SK-N-DZ (cell line): ENCODE results near the gene VASN.
"Not testable (repeated sequence)": the region's sequence is repeated elsewhere in the genome, so short reads cannot be mapped to it uniquely, and the experiment has no call there.

Source experiments
- DNase-seq: peaks from one replicate; pipeline ENCODE4 v3.0.0-alpha.2; 2015; ENCODE audit warnings: low spot score

The VASN gene

DNA sequence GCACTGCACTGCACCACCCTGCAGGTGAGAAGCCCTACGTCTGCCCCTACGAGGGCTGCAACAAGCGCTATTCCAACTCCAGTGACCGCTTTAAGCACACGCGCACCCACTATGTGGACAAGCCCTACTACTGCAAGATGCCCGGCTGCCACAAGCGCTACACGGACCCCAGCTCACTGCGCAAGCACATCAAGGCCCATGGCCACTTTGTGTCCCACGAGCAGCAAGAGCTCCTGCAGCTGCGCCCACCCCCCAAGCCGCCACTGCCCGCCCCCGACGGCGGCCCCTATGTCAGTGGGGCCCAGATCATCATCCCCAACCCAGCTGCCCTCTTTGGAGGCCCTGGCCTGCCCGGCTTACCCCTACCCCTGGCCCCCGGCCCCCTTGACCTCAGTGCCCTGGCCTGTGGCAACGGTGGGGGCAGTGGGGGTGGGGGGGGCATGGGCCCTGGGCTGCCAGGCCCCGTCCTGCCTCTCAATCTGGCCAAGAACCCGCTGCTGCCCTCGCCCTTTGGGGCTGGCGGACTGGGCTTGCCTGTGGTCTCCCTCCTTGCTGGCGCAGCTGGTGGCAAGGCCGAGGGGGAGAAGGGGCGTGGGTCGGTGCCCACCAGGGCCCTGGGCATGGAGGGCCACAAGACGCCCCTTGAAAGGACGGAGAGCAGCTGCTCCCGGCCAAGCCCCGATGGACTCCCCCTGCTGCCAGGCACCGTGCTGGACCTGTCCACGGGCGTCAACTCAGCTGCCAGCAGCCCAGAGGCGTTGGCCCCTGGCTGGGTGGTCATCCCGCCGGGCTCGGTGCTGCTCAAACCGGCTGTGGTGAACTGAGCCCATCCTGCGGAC is 34.7 kb upstream of the VASN start:
- DNase-seq, result no peak

- DNase-seq, result no peak
Measured at GRCh38 chr16:4337540-4338088, 34.0 kb upstream of the VASN start.

DNA sequence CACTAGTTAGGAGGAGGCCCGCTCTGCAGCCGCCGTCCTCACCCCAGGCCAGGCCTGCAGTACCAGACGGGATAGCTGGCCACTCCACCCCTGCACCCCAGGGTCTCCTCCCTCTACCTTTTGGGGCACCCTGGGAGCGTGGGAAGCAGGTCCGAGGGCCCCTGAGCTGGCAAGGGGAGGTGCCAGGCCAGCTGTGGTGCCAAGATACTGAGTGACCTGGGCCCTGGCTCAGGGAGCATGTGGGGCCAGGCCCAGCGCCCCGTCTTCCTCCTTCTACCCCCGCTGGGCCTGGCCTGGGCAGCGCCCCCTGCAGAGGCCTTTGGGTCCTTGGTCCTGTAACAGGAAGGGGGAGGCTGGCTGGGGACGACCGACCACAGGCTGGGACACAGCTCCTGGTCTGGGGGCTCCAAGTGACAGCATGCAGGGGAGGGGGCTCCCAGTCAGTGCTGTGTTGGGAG is 33.5 kb upstream of the VASN start:
- no peak for DNase-seq

- no peak for DNase-seq
Measured at GRCh38 chr16:4338712-4339299, 32.8 kb upstream of the VASN start.

- no peak for DNase-seq
Measured at GRCh38 chr16:4339455-4339854, 32.2 kb upstream of the VASN start.

DNA sequence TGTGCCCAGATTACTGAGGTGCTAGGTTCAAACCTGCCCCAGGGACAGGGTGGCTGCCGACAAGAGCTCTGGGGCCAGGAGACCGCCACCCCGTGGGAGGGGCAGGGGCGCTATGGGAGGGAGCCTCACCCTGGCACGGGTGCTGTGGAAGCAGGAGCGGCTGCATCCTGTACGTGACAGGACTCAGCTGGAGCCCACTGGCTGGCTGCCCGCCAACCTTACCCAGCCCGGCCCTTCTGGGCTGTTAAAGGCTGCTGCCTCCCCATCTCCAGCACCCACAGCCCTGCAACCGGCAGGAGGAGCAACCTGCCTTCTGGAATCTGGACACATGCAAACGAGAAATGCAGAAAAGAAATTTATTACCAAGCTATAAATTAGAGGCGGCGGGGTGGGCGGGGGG is 31.7 kb upstream of the VASN start:
- no peak for DNase-seq

DNA sequence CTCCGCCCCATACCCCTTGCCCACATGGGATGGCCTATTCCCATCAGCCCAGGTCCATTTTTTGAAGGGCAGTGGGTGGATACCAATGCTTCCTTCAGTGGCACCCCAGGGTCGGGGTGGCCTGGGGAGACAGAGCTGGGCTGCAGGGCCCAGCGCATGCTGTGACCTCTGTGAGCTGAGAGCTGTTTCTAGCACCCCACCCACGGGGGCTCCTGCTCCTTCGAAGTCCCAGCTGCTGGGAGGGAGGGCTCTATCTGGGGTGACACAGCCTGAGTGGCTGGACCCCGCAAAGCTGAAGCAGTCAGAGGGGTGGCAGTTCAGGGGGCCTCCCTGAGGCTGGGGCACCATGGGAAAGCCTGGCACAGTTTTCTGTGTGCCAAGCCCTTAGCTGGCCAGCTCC is 31.2 kb upstream of the VASN start:
- no peak for DNase-seq

- DNase-seq, result no peak
Measured at GRCh38 chr16:4341250-4341649, 30.4 kb upstream of the VASN start.

DNA sequence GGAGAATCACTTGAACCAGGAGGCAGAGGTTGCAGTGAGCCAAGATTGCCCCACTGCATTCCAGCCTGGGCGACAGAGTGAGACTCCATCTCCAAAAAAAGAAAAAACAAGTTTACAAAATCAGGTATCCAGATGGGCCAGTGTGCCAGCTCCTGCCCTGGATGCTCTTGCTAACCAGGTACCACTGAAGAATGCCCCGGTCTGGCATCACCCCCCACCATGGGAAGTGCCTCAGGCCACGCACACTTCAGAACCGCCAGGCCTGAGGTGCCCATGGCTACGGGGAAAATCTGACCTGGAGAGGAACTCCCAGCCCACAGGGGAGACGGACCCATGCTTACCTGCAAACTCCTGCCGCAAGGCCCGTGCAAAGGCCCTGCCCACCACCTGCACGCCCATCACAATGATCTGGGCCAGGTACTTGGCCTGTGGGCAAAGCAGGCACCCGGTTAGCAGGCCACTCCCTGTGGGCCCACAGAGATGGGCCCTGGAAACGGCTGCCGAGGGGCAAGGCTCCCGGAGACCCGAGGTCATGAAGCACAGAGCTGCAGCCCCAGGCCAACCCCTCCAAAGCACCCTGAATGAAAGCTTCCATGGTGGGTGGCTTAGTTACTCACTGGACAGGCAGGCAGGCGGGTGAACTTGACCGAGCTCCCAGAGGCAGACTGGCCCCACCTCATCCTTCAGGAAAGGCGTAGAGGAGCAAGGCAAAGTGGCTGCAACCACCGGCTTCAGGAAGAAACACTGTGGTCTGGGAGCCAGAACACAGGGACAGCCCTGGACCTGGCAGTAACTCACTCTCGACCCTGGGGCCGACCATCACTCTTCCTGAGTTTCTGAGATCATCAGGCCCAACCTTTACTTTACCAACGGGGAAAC is 28.5 kb upstream of the VASN start:
- no peak for DNase-seq

- not testable (repeated sequence) for DNase-seq
Measured at GRCh38 chr16:4344300-4344982, 27.2 kb upstream of the VASN start.

DNA sequence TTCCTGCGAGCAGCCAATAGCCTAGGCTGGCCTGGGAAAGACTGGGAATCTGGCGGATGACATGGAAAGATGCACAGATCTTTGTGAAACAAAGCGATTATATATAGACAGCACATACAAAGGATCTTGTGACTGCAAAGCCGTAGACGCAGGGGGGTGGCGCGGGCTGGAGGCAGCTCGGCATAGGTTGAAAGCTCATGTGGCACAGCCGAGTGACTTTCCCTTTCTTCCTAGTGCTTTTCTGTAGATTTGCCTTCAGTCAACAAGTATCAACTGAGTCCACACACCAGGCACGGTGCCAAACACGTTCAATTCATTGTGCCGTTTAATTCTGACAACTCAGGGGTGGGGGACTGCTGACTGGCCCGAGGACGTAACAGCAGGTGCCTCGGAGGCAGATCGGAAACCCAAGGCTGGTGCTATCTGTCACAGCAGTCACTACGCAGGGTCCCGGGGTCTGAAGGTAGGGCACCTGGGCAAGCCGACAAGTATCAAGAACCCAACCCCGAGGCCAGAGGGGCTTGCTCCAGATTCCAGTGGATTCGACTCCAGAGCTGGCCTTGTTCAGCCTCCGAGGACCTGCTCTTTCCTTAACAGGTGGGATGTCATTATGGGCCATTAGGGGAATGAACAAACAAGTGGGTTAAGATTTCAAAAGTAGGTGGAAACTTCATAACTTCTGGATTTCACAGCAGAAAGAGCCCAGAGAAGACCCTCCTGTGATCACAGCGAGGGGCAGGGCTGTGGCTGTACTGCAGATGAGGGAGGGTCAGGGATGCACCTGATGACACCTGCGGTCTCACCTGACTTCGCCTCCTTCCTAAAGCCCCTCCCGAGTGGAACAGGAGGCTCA is 26.4 kb upstream of the VASN start:
- no peak for DNase-seq

- DNase-seq, result no peak
Measured at GRCh38 chr16:4345836-4346781, 25.5 kb upstream of the VASN start.

DNA sequence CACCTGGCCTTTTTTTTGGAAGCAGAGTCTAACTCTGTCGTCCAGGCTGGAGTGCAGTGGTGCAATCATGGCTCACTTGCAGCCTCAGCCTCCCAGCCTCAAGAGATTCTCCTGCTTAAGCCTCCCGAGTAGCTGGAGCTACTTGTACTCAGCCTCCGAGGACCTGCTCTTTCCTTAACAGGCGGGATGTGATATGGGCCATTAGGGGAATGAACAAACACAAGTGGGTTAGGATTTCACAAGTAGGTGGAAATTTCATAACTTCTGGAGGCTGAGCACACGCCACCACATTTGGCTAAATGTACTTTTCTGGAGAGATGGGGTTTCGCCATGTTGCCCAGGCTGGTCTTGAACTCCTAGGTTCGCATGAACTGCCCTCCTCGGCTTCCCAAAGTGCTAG is 24.6 kb upstream of the VASN start:
- no peak for DNase-seq

- no peak for DNase-seq
Measured at GRCh38 chr16:4347765-4348509, 23.7 kb upstream of the VASN start.

DNA sequence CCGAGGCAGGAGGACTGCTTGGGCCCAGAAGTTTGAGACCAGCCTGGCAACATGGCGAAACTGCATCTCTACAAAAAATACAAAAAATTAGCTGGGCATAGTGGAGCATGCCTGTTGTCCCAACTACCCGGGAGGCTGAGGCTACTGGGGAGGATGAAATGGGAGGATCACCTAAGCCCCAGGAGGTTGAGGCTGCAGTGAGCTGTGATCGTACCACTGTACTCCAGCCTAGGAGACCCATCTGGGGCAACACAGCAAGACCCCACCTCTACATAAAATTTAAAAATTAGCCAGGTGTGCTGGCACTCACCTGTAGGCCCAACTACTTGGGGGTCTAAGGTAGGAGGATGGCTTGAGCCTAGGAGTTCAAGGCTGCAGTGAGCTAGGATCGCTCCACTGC is 22.3 kb upstream of the VASN start:
- no peak for DNase-seq

DNA sequence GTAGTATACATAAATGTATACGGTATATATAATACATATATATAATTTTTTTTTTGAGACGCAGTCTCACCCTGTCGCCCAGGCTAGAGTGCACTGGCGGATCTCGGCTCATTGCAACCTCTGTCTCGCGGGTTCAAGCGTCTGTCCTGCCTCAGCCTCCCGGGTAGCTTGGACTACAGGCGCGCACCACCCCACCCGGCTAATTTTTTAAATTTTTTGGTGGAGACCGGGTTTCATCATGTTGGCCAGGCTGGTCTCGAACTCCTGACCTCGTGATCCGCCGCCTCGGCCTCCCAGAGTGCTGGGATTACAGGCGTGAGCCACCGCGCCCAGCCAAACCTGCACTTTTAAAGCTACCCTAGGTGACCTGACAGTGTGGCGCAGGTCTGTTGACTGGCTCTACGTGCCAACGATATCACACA is 21.3 kb upstream of the VASN start:
- DNase-seq, result no peak

DNA sequence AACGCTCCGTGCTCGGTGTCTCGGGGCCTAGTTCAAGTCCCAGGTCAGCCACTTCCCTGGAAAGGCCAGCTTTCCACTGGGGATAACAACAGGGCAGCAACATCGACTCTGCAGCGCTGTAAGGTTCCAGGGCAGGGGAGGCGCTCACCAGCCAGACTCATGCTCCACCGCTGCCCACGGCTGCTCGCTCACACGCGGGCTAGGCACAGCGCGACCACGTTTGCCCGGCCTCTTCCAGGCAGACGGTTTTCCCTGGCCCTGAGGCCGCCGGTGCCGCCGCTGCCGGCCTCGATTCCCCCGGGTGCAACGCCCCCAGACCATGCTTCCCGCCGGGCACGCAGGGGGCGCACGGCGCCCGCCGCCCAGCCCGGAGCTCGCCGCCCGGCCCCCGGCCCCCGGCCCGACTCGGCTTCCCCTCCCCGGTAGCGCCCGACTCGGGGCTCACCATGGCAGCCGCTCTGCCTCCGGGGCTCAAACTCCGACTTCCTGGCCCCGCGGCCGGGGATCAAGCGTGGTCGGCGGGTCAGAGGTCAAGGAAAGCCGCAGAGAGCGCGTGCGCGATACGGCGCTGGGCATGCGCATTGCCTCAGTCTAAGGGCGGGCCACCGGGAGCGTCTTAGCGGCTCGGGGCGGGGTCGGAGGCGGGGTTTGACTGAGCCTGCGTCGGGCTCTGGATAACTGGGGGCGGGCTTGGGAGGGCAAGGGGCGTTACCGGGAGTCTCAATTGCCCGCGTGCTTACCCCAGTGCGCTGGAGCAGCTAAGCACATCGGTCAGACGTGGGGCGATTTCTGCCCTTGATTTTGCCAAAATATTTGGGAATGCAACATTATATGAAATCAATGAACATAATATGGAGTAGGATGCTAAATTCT is 20.6 kb upstream of the VASN start, which contains the start of gene PAM16:
PAM16 (minus strand) TSS at position 535 of the 873 bp plus-strand sequence; CDS start at position 448, 87 bp downstream.
- DNase-seq, result peak; percentile 94
